Right renal cortex interstitium (tissue), 3 donors: ENCODE data around the gene BCOR. TPM values are rescaled to one million over a fixed set of nuclear protein-coding genes. Genes with fewer than 3 reads are reported as not detected.

Experiments
- DNase-seq, 3 donors: peaks; one replicate each; pipeline ENCODE4 v3.0.0-alpha.2; 2013; ENCODE audit warnings: low read depth in 3 of 3, low spot score in 2 of 3
- polyA plus RNA-seq, 3 donors: library from polyadenylated mRNA; unstranded; fragments of 120-200 nt; gene quantifications; one replicate each; pipeline ENCODE4 v1.2.1, GENCODE V29; 2013; ENCODE audit not compliant: insufficient read length in 3 of 3

BCOR gene
- polyA plus RNA-seq, 3 donors, result 47.3 to 57.7 (median 47.9) TPM

- no peak for DNase-seq
Measured at GRCh38 chrX:40099055-40099958, 1.5 kb upstream of the BCOR start.

GRCh38 chrX:40098264-40099054 is 701 bp upstream of the BCOR start:
- no peak for DNase-seq

- no peak for DNase-seq
Measured at GRCh38 chrX:40097141-40097503, 636 bp downstream of the BCOR start.

DNA sequence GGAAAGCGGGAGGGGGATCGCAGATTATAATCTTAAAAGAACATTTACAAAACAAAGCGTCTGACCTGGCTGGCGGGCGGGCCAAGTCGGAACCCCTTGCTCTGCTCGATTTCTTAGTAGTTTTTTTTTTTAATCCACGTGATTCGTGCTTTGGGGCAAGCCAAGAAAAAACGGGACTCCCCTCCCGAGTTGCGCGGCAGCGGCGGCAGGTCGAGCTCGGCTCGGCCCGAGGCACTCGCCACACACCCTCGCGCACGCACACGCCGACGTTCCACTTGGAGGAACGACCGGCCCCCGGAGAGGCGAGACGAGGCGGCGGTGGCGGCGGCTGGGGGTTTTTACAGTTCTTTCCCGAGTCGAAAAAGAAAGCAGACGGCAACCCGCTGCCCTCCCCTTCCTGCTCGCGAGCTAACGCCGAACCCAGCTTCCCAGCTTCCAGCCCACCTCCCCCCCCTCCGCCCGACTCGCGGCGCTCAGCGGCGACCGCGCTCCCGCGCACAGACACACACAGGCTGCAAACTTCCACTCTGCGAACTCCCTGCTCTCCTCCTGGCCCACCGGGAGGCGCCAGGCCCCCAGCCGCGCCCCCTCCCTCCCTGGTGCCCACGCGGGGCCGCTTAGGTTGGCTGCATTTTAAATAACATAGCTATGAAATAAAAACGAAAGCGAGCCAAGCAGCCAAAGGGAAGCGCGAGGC is 1.2 kb downstream of the BCOR start:
- no peak for DNase-seq

DNA sequence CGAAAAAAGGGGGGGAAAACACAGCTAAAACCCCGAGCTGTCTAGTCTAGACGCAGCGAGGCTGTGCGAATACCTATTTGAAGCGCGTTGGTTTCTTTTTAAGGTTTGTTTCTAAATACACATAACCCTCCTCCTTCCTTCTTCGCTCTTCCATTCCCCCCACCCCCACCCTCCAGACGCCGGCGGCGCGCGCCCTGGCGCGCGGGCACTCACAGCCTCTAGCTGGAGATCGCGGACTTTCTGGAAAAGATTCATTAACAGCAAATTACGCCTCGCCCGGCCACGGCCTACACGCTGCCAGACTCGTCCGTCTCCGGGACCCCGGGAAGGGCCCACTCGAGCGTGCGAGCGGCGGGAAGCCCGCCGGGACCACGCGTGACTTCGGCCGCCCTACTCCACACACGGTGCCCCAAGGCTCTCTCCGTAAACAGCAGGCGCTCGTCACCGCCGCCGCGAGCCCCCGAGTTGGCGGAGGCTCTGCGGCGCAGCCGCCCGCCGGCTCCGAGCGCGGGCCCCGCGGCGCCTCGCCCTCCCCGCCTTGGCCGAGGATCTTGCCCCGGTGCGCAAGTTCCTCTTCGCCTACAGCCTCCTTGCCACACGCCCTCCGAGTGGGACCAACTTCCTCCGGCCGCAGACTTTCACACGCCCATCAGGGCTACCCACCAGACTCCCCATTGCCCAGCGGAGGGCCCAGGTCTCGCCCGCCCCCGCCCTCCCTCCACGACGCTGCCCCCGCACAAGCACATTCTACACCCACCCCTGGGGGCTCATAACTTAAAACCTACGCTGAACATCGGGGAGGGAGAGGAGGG is 2.0 kb downstream of the BCOR start:
- DNase-seq, result no peak

DNA sequence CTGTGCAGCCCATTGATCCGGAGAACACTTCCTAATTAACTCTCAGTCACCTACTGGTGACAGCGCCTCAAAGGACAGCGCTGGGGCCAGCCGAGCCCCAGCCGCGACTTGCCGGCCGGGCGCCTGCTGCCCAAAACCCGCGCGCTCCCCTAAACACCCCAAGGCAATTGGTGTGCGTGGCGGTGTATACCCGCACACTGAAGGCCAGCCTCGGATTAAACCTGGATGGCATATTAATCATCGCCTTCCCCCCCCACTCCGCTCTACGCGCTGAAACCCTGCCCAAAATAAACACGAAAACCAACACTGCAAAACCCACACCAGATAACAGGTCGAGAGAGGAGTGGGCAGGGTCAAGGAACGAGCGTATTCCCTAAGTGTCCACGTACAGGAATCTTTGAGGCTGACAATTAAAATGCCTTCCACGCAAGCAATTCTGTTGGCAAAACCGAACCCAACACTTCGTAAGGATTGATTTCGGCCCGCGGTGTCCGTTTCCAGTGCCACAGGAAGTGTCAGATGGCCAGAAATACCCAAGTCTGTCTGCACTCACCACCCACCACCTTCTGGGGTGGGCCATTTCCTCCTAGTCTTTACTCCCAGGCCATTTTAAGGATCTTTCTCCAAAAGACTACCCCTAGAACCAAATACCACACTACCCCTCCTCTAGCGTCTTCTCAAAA is 2.7 kb downstream of the BCOR start:
- no peak for DNase-seq

DNA sequence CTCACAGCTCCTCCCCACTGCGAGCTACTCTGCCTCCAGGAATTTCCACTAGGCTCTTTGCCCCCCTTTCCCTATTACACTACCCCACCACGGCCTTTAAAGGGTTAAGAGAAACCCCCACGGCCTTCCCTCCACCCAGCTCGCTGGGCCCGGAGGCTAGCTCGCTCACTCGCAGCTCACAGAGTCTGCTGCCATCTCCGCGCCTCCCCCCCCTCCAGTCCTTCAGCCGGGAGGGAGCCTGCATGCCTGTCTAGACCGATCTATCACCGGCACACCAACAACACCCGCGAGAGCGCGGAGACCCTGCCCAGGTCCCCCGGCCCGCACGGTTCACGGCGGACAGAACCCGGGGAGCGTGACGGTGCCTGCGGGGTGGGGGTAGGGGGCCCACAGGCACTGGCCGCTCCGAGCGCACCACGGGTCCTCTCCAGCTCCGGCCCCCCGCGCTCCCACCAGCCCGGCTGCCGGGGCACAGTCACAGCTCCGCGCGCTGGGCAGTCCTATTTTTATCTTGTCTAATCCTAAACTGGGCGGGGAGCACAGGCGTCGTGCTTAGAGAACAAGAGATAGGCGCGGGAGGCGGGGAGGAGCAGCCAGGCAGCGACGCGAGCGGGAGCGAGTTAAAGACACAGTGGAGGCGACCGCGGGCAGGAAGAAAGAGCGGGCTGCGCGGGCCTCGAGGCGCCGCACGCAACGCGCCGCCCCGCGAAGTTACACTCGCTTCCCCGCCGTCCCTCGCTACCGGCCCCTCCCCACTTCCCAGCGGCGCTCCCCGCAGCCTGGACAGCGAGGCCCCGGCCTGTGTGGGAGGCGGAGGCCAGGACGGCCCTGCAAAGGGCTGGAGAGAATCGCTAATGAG is 3.5 kb downstream of the BCOR start:
- no peak for DNase-seq

DNA sequence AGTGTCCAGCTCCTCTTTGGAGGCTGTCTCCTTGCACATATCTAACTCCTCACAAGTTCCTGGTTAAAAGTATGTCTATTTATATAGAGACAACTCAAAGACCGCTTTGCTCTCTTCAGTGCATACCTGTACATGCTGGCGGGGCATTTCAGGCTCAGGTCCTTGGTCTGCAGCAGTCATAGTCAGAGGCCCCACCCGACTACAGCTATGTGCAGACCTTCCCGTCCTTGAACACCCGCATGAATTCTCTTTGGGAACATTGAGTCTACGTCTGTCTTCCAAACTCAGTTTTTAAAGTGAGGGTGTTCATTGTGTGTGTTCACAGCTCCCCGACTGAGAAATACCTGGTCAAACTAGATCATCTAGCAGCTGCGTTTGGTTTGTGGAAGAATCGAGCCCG is 4.2 kb downstream of the BCOR start:
- no peak for DNase-seq

GRCh38 chrX:40092808-40093435 is 4.8 kb downstream of the BCOR start:
- no peak for DNase-seq

DNA sequence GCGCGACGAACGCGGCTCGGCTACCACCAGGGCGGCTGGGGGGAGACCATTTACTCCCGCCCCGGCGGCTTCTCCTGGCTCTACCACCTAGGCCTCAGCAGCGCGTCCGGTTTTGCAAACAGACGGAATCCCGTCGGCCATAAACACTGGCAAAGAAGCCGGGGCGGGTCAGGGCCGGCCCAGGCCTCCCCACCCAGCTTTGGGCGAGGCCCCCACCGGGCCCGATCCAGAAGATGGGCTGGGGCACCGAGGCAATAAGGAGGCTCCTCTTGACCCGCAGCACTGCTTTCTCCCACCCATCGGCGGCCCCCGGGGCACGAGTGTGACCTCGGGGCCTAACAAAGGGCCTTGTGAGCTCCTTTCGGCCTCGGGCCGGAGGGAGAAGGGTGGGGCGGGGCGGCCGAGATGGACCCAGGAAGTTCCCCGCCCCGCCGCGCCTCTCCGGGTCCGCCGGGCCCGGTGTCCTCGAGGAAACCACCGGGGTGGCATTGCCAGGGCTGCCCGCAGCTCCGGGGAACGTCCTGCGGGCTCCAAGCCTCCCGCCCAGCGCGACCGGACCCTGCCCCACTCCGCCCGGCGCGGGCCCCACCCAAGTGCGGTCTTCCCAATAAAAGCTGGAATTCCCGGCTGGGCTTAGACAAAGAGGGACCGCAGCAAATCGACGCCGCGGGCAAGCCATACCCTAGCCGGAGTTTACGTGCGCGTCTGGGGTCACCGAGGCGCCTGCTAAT is 5.9 kb downstream of the BCOR start:
- DNase-seq, result no peak

GRCh38 chrX:40090961-40091360 is 6.8 kb downstream of the BCOR start:
- DNase-seq, result no peak

DNA sequence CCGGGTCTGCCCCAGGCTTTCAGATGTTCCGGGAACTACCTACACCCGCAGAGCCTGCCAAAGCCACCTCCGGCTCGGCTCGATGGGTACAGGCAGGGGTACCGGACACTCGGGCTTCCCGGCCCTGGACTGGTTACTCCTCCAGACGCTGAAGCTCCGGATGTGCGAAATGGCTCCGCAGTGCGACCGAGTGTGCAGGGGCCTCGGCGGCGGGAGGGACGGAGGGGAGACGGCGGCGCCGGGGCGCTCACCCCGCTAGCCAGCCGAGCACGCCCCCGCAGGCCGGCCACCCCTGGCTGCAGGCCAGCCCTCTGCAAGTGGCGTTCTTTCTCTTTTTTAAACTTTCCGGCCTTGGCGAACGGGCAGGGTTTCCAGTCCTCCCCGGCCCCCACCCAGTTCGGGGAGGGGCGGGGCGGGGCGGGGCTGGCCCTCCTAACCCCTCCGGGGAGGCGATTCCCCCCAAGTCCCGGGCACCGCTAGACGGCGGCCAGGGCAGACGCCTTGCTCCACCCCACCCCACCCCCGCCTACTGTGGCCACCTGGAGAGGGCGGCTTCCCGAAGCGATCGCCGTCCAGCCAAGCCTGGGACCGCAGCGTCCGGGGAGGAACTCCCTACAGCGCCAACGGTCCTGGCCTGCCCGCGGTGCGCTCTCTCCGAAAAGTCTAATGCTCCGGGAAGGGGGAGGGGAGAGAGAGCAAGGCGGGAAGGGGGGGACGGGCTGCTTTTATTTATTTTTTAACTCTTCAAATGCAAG is 7.5 kb downstream of the BCOR start:
- no peak for DNase-seq

DNA sequence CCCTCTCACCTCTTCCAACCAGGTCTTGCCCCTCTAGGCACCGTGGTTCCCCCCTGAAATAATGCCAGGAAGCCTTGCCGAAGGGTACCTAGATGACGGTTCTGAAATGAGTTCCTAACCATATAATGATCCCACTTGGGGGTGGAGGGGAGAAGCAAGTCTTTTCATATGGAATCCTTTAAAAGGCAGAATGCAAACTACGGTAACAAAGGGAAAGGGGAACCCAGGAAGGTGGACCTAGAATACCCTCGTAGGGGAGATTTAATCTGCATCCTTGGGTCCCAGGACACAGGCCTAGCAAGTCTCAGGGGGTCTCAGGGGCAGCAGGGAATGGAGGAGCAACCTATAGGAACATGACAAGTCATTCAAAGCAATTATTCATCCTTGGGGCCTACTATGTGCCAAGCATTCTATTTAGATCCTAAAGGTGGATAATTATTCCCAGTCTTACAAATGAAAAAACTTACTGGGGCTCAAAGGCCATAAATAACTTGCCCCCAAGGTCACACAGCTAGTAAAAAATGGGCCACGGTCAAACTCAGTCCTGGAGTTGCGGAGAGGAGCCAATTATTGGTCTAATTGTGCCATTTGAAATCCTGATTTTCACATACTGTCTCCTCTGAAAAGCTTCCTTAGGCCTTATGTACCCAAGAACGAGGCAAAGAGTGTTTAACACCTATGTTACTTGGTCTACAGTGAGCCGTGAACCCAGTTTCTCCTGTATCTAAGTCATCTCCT is 8.8 kb downstream of the BCOR start:
- DNase-seq, result no peak

DNA sequence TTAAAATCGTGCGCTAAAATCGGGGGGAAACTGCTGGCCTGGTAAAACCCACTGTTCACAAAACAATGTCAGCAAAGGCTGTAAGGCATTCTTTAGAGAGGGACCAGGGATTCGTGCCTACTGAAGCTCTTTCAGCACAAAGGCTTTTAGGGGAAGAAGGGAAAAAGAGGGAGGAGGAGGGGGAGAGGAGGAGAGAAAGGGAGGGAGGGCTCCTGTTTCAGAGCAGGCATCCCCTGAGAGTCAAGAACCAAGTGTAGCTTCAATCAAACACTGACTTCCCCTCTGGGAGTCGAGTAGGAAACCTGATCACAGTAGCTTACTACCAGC is 9.5 kb downstream of the BCOR start:
- no peak for DNase-seq

GRCh38 chrX:40087425-40088298 is 10.1 kb downstream of the BCOR start:
- DNase-seq, result no peak
